Measurements from ENCODE around the gene PRR14L.

DNA sequence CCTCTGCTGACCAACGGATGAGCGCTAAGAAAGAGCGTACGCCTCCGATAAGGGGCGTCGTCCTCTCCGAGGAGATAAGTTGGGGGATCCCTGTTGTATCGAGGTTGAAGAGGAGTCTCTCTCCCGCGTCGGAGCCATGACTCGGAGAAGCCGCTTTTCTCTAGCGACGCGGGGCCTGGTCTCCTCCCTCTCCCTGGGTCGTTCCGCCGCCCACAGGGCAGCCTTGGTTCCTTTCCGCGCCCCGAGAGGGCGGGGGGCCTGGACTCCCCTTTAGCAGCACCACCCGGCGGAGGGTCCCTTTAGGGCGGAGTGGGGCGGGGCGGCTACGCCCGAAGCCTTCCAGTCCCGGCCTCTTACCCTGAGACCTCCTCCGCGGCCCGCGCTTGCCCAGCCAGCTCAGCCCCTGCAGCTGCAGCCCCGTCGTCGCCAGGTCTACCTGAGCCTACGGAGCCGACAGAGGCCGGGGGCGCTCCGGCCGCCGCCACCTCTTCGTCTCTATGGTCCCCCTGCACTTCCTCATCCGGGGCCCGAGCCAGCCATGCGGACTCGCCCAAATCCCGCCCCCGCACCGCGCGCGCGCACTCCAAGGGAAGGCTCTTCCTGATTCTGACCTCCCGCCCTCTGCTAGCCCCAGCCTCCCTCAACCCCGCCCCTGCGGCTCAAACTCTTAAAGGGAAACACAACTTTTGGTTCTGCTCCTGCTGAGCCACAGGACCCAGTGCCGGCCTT lies at the start of gene PRR14L:
- no peak for TF ChIP-seq FOXA1 (IDR thresholded peaks at IDR 0.05)
- no peak for TF ChIP-seq FOXK2 (IDR thresholded peaks at IDR 0.05)
- peak; percentile 90 for TF ChIP-seq ELF4 (IDR thresholded peaks at IDR 0.05)
- TF ChIP-seq BHLHE40 (IDR thresholded peaks at IDR 0.05; ENCODE audit: borderline replicate concordance): no peak
- no peak for TF ChIP-seq SP1 (IDR thresholded peaks at IDR 0.05)
- no peak for TF ChIP-seq SUZ12 (IDR thresholded peaks at IDR 0.05)
- TF ChIP-seq, protein P1, sequence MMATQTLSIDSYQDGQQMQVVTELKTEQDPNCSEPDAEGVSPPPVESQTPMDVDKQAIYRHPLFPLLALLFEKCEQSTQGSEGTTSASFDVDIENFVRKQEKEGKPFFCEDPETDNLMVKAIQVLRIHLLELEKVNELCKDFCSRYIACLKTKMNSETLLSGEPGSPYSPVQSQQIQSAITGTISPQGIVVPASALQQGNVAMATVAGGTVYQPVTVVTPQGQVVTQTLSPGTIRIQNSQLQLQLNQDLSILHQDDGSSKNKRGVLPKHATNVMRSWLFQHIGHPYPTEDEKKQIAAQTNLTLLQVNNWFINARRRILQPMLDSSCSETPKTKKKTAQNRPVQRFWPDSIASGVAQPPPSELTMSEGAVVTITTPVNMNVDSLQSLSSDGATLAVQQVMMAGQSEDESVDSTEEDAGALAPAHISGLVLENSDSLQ (IDR thresholded peaks at IDR 0.05): no peak
- no peak for TF ChIP-seq ZNF384 (IDR thresholded peaks at IDR 0.05)
- TF ChIP-seq CTBP1 (IDR thresholded peaks at IDR 0.05; ENCODE audit: borderline replicate concordance): no peak
- no peak for TF ChIP-seq TARDBP (IDR thresholded peaks at IDR 0.05)
- no peak for TF ChIP-seq FOXM1 (IDR thresholded peaks at IDR 0.05; ENCODE audit: borderline replicate concordance)
- no peak for TF ChIP-seq NFRKB (IDR thresholded peaks at IDR 0.05)
- no peak for TF ChIP-seq HDGF (IDR thresholded peaks at IDR 0.05; ENCODE audit: borderline replicate concordance)
- TF ChIP-seq LEF1 (IDR thresholded peaks at IDR 0.05; ENCODE audit: borderline replicate concordance): no peak

All from HEK293T (cell line).